Left renal cortex interstitium (tissue), 4 donors: ENCODE data around the gene VDAC1. TPM values are rescaled to one million over a fixed set of nuclear protein-coding genes. Genes with fewer than 3 reads are reported as not detected.

ENCODE experiments used
- DNase-seq, 4 donors: peaks; one replicate each; pipeline ENCODE4 v3.0.0-alpha.2; 2013; ENCODE audit warnings: low read depth in 4 of 4, low spot score in 2 of 4, missing footprints in 1 of 4
- polyA plus RNA-seq, 4 donors: library from polyadenylated mRNA; unstranded; fragments of 120-200 nt; gene quantifications; one replicate each; pipeline ENCODE4 v1.2.1, GENCODE V29; 2013; ENCODE audit not compliant: insufficient read length in 4 of 4

The VDAC1 gene
- polyA plus RNA-seq, 4 donors = 160 to 196 (median 183) TPM

DNA sequence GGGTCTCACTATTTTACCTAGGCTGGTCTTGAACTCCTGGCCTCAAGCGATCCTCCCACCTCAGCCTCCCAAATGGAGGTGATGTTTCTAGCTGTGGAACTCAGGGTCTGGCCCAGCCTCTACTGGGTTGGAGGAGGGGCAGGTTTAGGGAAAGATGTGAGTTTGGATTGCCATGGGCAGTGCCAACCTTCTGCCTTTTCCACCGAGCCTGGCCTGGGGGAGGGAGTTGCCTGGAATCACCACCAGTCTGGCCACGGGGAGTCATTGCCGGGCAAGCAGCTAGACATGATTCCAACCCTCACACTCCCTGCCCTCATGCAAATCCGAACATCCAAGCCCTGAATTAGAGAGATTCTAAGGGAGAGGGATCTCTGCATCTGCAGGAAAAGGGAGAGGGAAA lies 21.0 kb upstream of the VDAC1 start:
- no peak for DNase-seq

DNA sequence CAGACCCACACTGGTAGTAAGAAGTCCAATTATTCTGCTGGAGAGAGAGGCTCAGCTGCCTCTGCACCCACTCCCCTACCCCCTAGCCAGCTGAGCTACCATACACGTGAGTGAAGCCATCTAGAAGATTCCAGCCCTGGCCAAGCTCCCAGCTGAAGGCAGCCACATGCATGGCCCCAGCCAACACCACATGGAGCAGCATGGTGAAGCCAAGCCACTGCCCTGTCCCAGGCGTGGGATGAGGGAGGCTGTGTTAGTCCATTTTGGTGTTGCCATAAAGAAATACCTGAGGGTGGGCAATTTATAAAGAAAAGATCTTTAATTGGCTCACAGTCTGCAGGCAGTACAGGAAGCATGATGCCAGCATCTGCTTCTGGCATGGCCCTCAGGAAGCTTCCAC lies 20.0 kb upstream of the VDAC1 start:
- no peak for DNase-seq

DNA sequence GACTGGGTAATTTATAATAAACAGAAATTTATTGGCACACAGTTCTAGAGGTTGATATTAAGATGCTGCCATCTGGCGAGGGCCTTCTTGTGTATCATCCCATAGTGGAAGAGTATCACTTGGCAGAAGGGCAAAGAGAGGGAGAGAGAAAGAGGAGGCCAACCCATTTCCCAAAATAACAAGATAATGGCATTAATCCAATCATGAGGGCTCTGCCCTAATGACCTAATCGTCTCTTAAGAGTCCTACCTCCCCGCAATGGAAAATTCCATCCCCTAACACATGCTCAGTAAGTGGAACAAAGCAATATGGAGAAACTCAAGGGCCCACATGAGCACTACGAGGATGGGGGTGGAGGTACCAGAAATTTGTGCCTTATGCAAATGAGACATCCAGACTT lies 17.6 kb upstream of the VDAC1 start:
- no peak for DNase-seq

DNA sequence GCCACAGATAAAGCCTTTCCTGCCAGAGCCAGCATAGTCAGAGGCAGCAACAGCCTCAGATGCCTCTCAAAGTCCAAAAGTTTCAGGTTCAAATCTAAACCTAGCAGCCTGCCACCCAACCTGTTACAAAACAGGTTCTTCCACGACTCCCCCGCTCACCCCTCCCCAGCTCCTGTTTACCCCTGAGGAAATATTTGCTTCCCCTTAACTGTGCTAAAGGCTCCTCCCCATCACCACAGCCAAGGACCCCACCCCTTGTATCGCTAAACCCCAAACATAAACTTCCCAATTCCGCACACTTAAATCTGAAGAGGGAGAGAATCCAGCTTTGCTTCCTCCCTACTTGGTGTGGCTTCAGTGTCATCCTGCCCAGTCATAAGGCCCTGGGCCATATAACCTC lies 15.4 kb upstream of the VDAC1 start:
- DNase-seq = no peak

DNA sequence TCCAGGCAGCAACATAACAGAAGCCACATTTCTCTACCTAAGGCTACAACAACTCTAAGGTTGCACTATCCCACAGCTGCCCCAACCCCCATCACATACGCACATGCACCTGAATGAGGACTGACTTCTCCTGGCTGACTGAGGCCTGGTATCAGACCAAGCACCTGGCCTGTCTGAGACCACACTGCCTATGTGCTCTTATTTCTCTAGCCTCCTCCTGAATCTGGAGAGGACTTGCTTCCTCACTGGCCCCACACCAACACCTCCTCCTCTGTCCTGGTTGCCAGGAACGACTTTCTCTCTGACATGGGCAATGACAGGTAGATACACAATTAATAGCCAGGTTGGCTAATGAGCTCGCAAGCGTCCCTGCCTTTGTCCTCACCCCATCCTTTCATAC lies 14.9 kb upstream of the VDAC1 start:
- no peak for DNase-seq

DNA sequence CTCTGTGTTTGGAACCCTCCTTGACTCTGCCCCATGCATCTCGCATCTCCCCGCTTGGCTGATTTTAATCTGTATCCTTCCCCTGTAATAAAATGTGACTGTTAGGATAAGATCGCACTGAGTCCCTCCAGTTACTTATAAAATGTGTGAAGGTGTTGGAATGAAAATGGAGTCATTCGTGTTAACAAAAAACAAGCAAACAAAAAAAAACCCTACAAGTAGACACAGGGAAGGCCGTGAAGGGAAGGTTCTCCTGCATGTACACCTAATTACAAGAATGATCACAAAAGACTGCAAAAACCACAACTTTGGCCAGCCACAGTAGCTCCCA lies 14.2 kb upstream of the VDAC1 start:
- DNase-seq = no peak

DNA sequence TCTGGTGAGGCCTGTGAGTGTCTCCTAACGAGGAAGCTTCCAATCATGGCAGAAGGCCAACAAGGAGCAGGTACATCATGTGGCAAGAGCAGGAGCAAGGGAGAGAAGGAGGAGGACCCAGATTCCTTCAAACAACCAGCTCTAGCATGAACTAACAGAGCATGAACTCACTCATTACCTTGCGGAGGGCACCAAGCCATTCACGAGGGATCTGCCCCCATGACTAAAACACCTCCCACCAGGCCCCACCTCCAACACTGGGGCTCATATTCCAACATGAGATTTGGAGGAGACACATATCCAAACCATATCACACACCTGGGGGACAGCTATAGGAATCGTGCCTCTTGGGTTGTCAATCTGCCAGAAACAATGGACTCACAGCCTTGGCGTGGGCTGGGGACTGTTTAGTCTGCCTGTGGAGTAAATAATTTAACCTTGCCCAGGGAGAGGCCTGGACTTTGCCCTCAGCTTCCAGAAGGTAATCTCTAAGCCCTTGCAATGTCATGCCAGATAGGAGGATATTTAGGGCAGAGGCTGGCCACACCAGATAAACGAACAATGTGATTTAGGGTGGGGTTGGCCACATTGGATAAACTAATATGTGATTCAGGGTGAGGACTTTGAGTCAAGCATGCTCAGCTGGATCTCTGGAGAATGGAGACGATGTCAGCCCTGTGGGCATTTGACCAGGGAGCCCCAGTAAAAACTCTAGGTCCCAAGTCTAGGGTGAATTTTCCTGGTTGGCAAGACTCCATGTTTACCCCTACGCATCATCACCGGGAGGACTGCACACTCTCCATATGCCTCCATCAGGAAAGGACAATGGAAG lies 13.6 kb upstream of the VDAC1 start:
- DNase-seq = no peak

DNA sequence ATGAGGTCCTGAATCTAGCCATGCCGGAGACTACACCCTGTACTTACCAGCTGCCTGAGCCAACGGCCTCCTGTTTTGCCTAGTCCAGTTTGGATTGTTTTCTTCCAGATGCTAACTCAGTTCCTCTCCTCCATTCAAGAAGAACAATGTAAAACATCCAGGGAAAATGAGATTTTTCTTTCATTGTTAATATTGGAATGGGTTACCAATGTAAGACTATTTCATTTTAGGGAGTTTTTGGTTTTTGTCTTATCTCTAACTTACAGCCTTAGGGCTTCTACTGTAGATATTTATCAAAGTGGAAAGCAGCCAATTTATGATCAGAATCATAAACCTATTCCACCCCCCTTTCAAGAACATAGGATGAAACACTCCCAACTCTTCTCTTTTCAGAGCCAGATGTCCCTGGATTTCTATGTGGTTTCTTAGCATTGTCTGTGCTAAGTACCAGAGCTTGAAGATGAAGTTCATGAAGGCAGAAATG lies 3.5 kb upstream of the VDAC1 start:
- DNase-seq = no peak

DNA sequence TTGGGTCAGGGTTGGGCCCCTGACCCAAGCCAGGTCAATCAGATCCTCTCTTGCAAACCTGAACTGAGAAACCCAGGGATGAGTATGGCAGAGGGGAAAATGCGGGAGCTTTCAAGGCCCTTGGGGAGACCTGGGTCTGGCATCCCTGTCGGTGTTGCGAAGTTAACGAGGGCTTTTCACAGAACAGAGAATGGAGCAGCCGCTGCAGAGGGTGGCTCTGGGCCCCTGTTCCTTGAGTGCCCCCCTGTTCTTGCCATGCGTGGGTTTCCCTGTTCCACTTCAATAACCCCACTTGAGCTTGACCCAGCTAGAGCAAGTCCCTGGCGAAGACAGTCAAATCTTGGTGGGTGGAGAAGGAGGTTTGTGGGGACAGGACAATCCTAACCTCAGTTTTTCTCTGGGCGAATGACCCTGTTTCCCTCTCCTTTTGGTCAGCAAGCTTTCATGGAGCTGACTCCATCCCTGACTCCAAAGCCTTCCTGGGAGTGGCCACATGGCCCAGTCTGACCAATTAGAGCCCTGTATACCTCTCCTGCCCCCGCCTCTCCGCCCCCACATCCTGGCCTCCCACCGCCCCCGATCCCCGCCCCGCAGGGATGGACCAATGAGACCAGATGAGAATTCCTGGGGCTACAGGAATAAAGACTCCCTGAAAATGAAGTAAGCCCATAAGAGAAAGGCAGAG lies 2.9 kb upstream of the VDAC1 start:
- DNase-seq = no peak

DNA sequence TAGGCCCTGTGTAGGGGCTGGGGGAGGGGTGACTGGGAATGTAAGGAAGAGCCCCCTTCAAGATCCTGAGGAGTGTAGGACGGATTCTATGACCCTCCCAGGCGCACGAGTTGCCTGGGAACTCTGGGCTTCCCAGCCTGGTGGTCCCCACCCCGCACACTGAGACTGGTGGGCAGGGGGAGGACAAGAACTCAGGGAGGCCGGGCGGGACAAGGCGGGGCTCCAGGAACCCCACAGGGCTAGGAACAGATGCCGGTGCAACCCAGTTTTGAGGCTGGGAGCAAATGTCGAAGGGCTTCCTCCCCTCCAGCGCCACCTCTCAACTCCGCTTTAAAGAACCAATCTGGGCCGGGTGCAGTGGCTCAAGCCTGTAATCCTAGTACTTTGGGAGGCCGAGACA lies 1.3 kb upstream of the VDAC1 start:
- DNase-seq = no peak

DNA sequence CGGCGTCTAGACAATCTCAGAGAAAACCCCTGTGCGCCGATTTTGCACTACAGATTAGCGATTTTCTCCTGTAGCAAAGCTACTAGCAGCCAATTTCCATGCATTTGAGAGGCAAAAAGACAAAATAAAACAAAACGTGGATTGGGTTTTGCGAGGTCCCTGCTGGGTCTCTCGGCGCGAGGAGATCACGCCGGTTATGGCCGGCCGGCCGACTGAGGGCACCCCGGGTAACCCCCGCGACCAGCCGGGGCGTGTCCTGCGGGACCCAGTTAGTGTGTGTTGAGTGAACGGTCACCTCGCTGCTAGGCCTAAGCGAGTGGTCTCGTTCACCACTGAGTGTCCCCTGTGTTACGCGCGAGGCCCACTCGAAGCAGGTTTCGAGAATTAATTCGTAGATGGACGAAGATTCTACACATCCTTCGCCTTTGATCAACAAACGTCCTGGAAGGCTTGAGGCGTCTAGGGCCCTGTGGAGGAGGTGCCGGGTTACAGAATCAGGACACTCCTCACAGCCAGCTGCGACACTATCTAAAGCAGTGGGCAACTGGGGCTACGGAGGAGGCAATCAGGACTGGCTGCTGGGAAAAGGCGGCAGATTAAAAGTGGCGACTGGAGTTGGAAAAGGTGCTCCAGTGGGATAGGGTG lies 764 bp upstream of the VDAC1 start:
- peak in 3 of 4 donors; percentile 41 to 67 (median 41) for DNase-seq

DNA sequence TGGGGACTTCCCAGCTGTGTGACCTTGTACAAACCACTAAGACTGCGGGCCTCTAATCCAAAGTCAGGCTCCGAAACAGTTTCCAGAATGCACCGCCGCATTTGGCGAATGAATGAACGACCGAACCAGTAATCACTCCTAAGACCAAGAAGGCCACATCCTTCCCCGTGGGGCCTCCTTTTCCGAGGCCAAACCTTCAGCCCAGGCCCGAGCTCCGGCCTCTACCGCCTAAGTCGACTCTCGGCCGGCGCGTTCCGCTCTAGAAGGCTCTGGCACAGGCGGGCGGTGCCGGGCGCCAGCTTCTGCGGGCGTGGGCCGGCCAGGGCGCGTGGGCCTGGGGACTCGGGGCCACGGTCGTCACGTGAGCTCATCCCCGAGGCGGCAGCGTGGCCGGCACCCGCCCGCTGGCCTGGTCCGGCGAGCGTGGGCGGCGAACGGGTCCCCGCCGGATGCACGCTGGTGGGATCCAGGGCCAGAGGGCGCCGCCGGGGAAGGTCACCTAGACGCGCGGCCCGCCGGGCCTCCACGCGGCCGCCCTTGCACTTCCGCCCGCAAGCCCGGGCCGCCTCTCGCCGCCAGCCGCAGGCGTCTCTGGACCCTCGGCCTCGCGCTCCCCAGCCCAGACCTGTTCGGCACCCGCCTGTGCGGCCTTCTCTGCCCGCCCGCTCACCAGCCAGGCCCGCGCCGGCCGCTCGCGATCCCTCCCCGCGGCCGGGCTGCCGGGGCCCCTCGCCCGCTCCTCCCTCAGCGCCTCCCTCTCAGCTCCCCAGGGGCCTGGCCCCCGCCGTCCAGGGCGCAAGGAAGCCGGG lies 754 bp downstream of the VDAC1 start:
- peak in 2 of 4 donors; percentile 15 to 30 for DNase-seq

DNA sequence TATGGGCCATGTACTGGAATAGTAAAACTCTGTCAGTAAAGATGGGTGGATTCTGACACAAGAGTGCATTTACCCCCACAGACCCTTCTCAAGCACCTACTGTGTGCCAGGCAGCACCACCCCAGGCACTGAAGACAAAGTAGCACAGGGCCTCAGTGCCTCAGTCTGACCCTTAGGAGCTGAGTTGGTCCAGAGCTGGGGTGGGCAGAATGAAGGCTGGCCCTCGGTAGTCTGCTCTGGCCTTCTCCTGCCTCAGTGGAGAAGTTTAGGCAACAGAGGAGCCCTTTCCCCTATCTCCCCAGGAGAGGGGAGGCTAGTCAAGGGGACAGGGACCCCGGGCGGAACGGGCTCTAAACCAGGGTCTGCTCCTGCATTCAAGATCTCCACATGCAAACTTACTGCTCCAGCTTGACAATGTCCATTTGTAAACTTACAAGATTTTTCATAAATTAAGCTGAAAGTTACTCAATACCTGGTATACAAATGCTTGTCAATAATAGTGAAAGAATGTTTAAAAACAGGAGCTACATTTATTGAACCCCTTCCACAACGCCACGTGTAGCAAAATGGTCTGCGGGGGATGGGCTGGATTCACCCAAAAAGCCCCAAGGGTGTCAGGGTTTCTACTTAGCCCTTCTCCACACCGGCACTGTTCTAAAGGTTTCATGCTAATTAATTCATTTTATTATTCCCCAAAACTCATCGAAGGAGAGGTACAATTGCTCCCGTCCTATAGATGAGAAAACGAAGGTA lies 1.5 kb downstream of the VDAC1 start:
- DNase-seq = no peak

DNA sequence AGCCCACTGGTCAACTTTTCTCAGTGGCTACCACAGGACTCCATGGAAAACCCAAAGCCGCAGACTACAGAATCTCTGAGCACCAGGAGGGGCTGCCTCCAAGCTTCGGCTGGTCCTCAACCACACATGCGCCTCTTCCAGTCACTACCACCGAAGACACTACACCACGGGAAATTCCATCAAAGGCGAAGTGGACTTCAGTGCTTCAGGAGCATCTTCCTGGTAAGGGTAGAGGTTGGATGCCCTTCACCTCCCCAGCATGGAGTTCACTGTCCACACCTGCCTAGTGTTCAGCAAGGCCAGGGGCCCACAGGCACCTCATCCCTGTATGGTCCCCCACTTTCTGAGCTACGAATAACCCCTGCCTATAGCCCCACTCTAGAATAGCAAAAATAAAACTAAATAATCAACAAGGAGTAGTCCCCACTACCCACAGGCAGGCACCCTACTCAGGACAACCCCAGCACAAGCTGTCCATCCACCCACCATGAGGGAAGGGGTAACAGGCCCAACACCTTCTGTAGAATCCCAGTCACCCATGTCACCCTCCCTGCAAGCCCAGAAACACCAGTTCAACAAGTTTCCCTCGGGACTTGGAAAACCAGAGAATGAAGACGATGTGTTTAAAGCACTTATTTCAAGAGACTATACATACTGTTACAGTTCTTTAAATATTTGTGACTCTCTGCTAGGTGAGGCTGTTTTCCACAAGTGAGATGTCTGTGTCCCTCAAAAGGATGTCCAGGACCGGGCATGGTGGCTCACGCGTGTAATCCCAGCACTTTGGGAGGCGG lies 2.6 kb downstream of the VDAC1 start:
- DNase-seq = no peak

DNA sequence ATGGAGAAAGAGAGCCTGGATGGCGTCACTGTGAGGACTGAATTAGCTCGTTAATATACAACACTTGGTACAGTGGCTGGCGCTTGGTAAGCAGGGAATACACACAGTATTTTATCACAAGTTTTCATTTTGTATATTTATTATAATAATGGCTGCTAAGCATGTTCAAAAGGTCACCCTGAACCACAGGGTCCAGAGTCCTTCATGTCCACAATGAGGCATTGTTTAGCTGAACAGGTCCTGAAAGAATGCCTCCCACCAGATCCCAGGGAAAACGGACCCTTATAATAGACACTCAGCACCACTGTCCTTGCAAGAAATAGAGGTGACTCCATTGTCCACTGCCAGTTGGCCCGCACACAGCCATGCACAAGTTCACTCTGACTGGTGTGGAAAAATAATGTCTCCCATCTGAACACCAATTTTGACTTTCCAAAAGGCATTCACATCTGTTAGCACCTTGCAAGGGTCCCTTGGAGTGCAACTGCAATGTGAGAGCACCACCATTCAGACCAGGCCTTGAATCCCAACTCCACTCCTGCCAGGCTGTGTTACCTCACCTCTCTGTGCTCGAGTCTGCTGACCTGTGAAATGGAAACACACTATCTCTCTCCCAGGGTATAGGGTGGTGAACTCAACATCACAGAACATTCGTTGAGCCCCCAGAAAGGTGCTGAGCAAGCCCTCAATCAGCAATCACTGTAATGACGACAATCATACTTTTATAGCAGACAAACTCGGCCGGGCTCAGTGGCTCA lies 3.9 kb downstream of the VDAC1 start:
- no peak for DNase-seq

DNA sequence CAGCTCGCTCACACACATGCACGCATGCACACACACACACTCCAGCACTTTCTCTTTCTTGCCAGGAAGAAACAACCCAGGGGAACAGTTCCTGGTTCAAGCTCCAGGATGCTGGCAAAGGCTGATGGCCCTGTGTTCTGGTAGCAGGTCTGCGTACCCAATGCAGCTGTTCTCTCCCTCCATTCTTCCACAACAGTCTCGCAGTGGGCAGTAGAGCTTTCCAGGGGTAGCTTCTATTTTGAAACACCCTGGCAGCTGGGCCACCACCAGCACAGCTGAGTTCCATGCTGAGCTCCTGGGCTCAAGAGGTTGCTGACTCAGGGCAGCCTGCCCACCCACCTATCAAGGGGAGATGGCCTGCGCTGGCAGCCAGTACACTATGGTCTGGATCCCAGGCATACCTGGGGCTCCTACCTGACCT lies 4.7 kb downstream of the VDAC1 start:
- no peak for DNase-seq

DNA sequence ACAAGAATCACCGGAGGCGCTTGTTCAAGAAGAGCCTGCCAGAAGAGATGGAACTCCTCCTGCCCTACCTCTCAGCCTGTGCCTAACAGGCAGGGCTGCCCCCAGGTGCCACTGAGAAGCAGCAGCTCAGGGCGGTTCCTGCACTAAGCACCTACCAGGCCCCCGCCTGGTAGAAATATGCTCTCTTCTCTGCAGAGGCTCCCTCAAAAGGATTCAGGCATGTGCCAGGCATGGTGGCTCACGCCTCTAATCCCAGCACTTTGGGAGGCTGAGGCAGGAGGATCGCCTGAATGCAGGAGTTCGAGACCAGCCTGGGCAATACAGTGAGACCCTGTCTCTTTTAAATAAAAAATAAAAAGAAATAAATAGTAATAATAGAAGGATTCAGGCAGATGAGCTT lies 6.0 kb downstream of the VDAC1 start:
- DNase-seq = no peak

DNA sequence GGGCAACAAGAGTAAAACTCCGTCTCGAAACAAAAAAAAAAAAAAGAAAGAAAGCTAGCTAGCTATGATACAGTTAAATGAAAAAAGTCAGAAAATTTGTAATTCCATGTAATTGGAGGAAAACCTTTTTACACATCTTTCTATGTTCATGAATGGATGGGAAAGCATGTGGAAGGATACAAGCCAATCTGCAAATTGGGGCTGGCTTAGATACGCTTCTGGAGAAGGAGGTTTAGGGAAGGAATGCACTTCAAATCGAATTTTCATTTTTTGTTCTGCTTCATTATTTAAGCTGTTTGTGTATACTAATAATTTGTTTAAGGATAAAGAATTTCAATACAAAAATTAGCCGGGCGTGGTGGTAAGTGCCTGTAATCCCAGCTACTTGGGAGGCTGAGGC lies 6.7 kb downstream of the VDAC1 start:
- DNase-seq = no peak
